Kidney capillary endothelial cell (primary cell): Measurements from ENCODE around the gene TMEM143.
A peak's percentile ranks its signal among the peaks of the same experiment; 100 is the strongest.
"Not testable (repeated sequence)": the region's sequence is repeated elsewhere in the genome, so short reads cannot be mapped to it uniquely, and the experiment has no call there.

Experiments used
- DNase-seq: peaks from one replicate; pipeline ENCODE4 v3.0.0-alpha.2; 2018; ENCODE audit warnings: low spot score

TMEM143 gene

GRCh38 chr19:48363810-48364597 is at the start of gene TMEM143, which contains the start of gene SYNGR4:
TSS of gene TMEM143 (minus strand) at chr19:48363940. CDS start at chr19:48363920, 20 bp downstream.
TSS of gene SYNGR4 (plus strand) at chr19:48364367. CDS start at chr19:48365843, 1,476 bp downstream.
- DNase-seq: peak; percentile 100

GRCh38 chr19:48405850-48406249 is 42.1 kb upstream of the TMEM143 start:
- DNase-seq: no peak

- DNase-seq: no peak
These were observed 41.4 kb upstream of the TMEM143 start for GRCh38 chr19:48405010-48405659.

GRCh38 chr19:48403606-48404005 is 39.9 kb upstream of the TMEM143 start:
- peak; percentile 50 for DNase-seq

- no peak for DNase-seq
These were observed 37.5 kb upstream of the TMEM143 start for GRCh38 chr19:48401287-48401686.

- peak; percentile 46 for DNase-seq
These were observed 36.4 kb upstream of the TMEM143 start for GRCh38 chr19:48400018-48400742.

GRCh38 chr19:48398375-48399235 is 34.9 kb upstream of the TMEM143 start:
- DNase-seq: peak; percentile 80

- no peak for DNase-seq
These were observed 34.3 kb upstream of the TMEM143 start for GRCh38 chr19:48398102-48398374.

GRCh38 chr19:48397263-48398101 is 33.7 kb upstream of the TMEM143 start:
- no peak for DNase-seq

- DNase-seq: no peak
These were observed 33.1 kb upstream of the TMEM143 start for GRCh38 chr19:48396824-48397176.

GRCh38 chr19:48396016-48396823 is 32.5 kb upstream of the TMEM143 start:
- DNase-seq: no peak

- DNase-seq: no peak
These were observed 31.8 kb upstream of the TMEM143 start for GRCh38 chr19:48395499-48395898.

GRCh38 chr19:48395170-48395455 is 31.4 kb upstream of the TMEM143 start:
- DNase-seq: no peak

GRCh38 chr19:48394331-48395169 is 30.8 kb upstream of the TMEM143 start:
- no peak for DNase-seq

GRCh38 chr19:48393559-48394330 is 30.0 kb upstream of the TMEM143 start, which contains the start of gene GRIN2D:
TSS of gene GRIN2D (plus strand) at chr19:48393668. CDS start at chr19:48398393, 4,725 bp downstream.
- no peak for DNase-seq

GRCh38 chr19:48392860-48393558 is 29.3 kb upstream of the TMEM143 start:
- no peak for DNase-seq

GRCh38 chr19:48392006-48392344 is 28.2 kb upstream of the TMEM143 start:
- not testable (repeated sequence) for DNase-seq
